ENCODE results near the gene GHSR.

GRCh38 chr3:172446198-172446597, 2.1 kb downstream of the GHSR start:
- TF ChIP-seq CTCF (conservative IDR thresholded peaks at IDR 0.05) = no peak
- TF ChIP-seq EZH2 (IDR thresholded peaks at IDR 0.05; ENCODE audit: low read depth) = no peak
